Esophagus squamous epithelium (tissue), 4 donors: ENCODE measurements around the gene LTBR.

Experiments
- CTCF ChIP-seq, 6 experiments: fragments of 450-650 bp in 4 of 6; fragments of 200-600 bp in 2 of 6; sonication (generic) in 2 of 6; IDR thresholded peaks; one replicate each; pipeline ENCODE4 v1.5.1; 2016 to 2019; ENCODE audit warnings: antibody characterized with exemption in 6 of 6, mild to moderate bottlenecking in 4 of 6, moderate library complexity in 4 of 6
- POLR2A ChIP-seq, 4 donors: fragments of 450-650 bp; IDR thresholded peaks; one replicate each; pipeline ENCODE4 v1.6.1; 2017; ENCODE audit warnings: antibody characterized with exemption in 4 of 4, mild to moderate bottlenecking in 4 of 4, moderate library complexity in 3 of 4

DNA sequence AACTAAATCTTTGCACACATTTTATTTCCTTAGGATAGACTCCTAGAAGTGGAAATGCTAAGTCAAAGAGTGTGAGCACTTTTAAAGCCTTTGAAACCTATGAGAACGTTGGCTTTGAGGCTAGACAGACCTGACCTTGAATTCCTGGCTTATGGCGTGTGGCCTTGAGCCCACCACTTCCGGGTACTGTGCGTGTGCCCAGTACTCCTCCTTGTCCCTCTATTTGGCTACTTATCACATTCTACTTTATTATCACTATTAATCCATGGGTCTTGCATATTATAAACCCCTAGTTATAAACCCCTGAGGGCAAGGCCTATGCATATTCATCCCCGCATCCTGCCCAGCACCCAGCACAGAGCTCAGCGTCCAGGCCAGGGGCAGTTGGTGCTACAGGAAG lies 34.8 kb downstream of the LTBR start:
- TF ChIP-seq CTCF (IDR thresholded peaks at IDR 0.05), result no peak
- no peak for TF ChIP-seq POLR2A (IDR thresholded peaks at IDR 0.05)
